Erythroblast (primary cell): ENCODE measurements around the gene MYCN.

ENCODE experiments used
- GATA1 ChIP-seq: IDR thresholded peaks from 2 replicates; pipeline ENCODE4 v1.6.1; 2011; ENCODE audit warnings: low read depth, mild to moderate bottlenecking, control low read depth, low read length, moderate library complexity
- POLR2A ChIP-seq: IDR thresholded peaks from 2 replicates; pipeline ENCODE4 v1.6.1; 2011; ENCODE audit warnings: mild to moderate bottlenecking, low read length

DNA sequence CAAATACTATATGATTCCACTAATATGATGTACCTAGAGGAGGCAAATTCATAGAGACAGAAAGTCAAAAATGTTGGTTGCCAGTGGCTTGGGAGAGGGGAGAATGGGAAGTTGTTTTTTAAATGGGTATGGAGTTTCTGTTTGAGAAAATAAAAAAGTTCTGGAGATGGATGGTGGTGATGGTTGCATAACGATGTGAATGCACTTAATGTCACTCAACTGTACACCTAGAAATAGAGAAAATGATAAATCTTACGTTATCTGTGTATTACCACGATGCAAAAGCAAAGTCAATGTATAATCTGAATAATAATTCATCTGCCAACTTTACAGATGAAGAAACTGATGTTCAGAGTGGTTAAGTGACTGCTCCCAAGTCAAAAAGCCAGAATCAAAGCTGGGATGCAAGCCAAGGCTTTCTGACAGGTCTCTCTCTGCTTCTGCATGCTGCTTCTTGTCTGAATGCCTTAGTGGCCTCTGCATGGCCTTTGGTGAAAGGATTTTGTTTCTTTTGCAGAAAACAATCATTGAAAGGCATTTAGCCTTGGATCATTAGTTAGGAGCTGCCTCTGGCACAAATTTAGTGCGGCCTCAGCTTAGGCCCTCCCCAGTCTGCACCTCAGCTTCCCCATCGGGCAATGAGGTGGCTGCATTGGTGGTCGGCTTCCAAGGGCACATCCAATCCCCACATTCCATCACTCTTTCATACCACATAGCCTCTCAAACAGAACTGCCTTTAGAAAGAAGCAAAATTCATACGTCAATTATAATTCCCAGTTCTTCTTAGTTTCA, 46.5 kb upstream of the MYCN start:
- TF ChIP-seq POLR2A (no peak), GATA1 (no peak)
